IPS-15b (cell line): Measurements from ENCODE around the gene PIAS2.
"Not testable (repeated sequence)": the region's sequence is repeated elsewhere in the genome, so short reads cannot be mapped to it uniquely, and the experiment has no call there.

ENCODE experiments used
- H3K27me3 ChIP-seq: one replicate; pipeline ENCODE4 v1.6.1; 2013; ENCODE audit warnings: low read length; ENCODE audit not compliant: control insufficient read depth, insufficient read depth
- H3K36me3 ChIP-seq: one replicate; pipeline ENCODE4 v1.6.1; 2013; ENCODE audit warnings: low read length; ENCODE audit not compliant: control insufficient read depth, insufficient read depth
- H3K4me1 ChIP-seq: one replicate; pipeline ENCODE4 v1.6.1; 2013; ENCODE audit warnings: mild to moderate bottlenecking, low read length; ENCODE audit not compliant: control insufficient read depth, insufficient read depth
- H3K4me3 ChIP-seq: one replicate; pipeline ENCODE4 v1.5.1; 2013; ENCODE audit warnings: low read depth, low read length
- H3K9ac ChIP-seq: one replicate; pipeline ENCODE4 v1.6.1; 2013; ENCODE audit warnings: low read depth, mild to moderate bottlenecking, low read length
- H3K9me3 ChIP-seq: one replicate; pipeline ENCODE4 v1.6.1; 2013; ENCODE audit warnings: mild to moderate bottlenecking, low read length; ENCODE audit not compliant: control insufficient read depth, insufficient read depth

Gene PIAS2

GRCh38 chr18:46821856-46822711 is 95.2 kb downstream of the PIAS2 start:
- Histone ChIP-seq H3K9me3 (no peaks in the 10 kb centered on the region), H3K36me3 (no peaks in the 10 kb centered on the region), H3K27me3 (no peaks in the 10 kb centered on the region), H3K4me3 (no peak overlapping the region), H3K9ac (no peak overlapping the region), H3K4me1 (no peaks in the 10 kb centered on the region)

- Histone ChIP-seq H3K9me3 (no peaks in the 10 kb centered on the region), H3K36me3 (no peaks in the 10 kb centered on the region), H3K9ac (no peak overlapping the region), H3K4me3 (no peak overlapping the region), H3K27me3 (no peaks in the 10 kb centered on the region), H3K4me1 (no peaks in the 10 kb centered on the region)
Measured at GRCh38 chr18:46820863-46821262, 96.4 kb downstream of the PIAS2 start.

DNA sequence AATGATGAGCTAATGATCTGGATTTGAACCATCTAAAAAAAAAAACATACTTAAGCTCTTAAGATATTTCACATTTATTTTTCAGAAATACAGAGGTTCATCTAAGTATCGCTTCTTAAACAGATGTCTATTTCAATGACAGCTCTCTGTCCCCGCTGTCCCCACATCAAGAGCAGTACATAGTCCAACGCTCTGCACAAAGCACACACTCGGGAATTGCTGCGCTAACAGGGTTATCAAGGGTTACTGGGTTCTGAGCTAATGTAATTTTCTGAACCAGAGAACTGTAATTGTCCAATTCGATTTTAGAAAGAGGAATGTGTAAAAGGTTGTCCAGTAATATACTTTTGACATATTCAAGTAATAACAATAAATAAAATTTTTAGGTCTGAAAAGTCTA is 101.6 kb downstream of the PIAS2 start:
- no peak overlapping the region for H3K4me3 ChIP-seq
- H3K27me3 ChIP-seq, result no peaks in the 10 kb centered on the region
- H3K4me1 ChIP-seq, result peaks cover 6% of the 10 kb centered on the region
- H3K9me3 ChIP-seq, result no peaks in the 10 kb centered on the region
- H3K36me3 ChIP-seq, result no peaks in the 10 kb centered on the region
- H3K9ac ChIP-seq, result no peak overlapping the region

DNA sequence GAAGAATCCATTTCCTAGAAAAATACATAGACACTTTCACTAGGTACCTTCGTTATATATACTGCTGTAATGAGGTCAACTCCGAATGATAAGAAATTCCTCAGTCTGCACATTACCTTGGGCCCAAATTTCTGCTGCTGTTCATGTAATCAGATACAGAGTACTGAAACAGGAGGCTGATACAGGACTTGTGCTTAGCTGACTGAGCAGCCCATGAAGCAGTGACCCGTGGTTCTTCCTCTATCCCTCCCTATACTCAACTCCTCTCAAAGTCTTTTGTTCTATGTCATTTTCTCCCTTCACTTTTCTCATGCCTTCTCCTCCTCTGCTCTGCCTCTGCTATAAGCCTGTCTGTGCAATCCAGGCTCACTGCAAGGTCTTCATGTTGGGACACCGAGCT is 102.9 kb downstream of the PIAS2 start:
- Histone ChIP-seq H3K9ac (no peak overlapping the region), H3K27me3 (no peaks in the 10 kb centered on the region), H3K9me3 (no peaks in the 10 kb centered on the region), H3K36me3 (no peaks in the 10 kb centered on the region), H3K4me1 (peaks cover 7% of the 10 kb centered on the region), H3K4me3 (no peak overlapping the region)

DNA sequence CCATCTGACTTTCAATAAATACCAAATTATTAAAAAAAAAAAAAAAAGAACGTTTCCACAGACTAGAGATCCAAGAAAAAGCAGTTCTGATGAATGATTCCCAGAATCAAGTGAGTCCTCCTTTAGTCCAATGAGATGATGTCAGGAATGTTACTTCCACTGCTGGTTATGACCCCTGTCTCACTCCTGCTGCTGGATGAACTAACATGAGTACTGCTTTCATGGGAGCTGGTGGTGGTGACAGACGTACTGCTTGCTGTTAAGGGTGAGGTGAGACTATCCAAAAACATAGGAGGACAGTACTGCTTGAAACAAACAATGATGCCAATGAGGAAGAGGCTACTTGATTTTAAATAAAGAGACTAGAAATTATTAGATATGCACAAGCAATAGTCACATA is 105.0 kb downstream of the PIAS2 start:
- Histone ChIP-seq H3K4me3 (no peak overlapping the region), H3K9me3 (no peaks in the 10 kb centered on the region), H3K36me3 (no peaks in the 10 kb centered on the region), H3K9ac (no peak overlapping the region), H3K4me1 (peaks cover 7% of the 10 kb centered on the region), H3K27me3 (no peaks in the 10 kb centered on the region)

DNA sequence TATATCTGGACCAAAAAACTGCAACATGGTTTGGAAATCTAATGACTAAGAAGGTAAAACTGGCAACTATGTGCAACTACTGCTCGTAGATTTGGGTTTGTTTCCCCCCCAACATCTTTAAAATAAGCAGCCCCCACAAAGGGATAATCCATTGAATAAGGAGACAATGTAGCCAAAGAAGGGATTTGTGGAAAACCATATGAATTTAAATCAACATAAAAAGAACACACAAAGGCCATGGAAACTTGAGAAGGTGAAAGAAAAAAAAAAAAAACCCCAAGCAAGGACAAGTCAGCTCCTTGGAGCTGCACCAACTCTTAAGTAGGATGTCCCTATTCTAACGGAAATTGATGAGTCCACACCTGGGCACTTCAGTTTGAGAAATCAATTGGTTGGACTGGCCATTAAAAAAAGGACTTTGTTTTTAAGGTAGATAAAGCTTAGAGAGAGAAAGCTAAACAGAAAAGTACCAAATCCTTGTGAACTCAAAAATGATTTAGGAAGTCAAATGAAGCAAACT is 106.8 kb downstream of the PIAS2 start:
- Histone ChIP-seq H3K4me1 (peaks cover 7% of the 10 kb centered on the region), H3K4me3 (no peak overlapping the region), H3K9me3 (no peaks in the 10 kb centered on the region), H3K36me3 (no peaks in the 10 kb centered on the region), H3K9ac (no peak overlapping the region), H3K27me3 (no peaks in the 10 kb centered on the region)

- Histone ChIP-seq H3K4me1 (peaks cover 7% of the 10 kb centered on the region), H3K9me3 (no peaks in the 10 kb centered on the region), H3K9ac (no peak overlapping the region), H3K36me3 (no peaks in the 10 kb centered on the region), H3K27me3 (no peaks in the 10 kb centered on the region), H3K4me3 (no peak overlapping the region)
Measured at GRCh38 chr18:46809145-46809544, 108.2 kb downstream of the PIAS2 start.

DNA sequence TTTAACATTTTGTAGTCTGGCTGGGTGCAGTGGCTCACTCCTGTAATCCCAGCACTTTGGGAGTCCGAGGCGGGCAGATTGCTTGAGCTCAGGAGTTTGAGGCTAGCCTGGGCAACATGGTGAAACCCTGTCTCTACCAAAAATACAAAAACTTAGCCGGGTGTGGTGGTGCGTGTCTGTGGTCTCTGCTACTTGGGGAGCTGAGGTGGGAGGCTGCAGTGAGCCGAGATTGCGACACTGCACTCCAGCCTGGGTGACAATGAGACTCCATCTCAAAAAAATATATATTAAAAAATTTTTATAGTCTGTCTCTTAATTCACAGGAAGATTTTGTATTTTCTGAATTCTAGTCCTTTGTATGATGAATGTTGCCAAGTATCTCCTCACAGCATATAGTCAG is 121.4 kb downstream of the PIAS2 start:
- not testable (repeated sequence) for H3K4me1 ChIP-seq, H3K27me3 ChIP-seq, H3K36me3 ChIP-seq, H3K9ac ChIP-seq, H3K4me3 ChIP-seq, H3K9me3 ChIP-seq

- Histone ChIP-seq H3K9ac (no peak overlapping the region), H3K4me1 (no peaks in the 10 kb centered on the region), H3K36me3 (no peaks in the 10 kb centered on the region), H3K9me3 (peaks cover 4% of the 10 kb centered on the region), H3K27me3 (no peaks in the 10 kb centered on the region), H3K4me3 (no peak overlapping the region)
Measured at GRCh38 chr18:46794607-46795006, 122.7 kb downstream of the PIAS2 start.

DNA sequence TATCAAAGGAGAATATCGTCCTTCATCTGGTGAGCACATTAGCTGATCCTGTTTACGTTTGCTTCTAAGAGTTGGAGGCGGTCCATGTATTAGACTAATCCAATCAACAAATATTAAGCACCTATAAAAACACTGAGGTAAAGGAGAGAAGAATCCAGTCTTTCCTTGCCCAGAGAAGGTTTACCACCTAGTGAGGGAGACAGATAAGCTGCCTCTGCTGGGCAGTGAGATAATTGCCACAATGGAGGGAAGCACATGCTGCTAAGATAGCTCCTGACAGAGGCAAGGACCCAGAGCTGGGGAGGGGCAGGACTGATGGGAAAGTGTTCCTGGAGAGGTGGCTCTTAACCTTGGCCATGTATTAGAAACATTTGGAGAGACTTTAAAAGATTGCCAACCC is 123.7 kb downstream of the PIAS2 start:
- Histone ChIP-seq H3K27me3 (no peaks in the 10 kb centered on the region), H3K9ac (no peak overlapping the region), H3K36me3 (no peaks in the 10 kb centered on the region), H3K9me3 (peaks cover 4% of the 10 kb centered on the region), H3K4me3 (no peak overlapping the region), H3K4me1 (no peaks in the 10 kb centered on the region)

GRCh38 chr18:46789088-46789487 is 128.2 kb downstream of the PIAS2 start:
- H3K4me3 ChIP-seq, result no peak overlapping the region
- H3K27me3 ChIP-seq, result no peaks in the 10 kb centered on the region
- no peaks in the 10 kb centered on the region for H3K4me1 ChIP-seq
- no peaks in the 10 kb centered on the region for H3K36me3 ChIP-seq
- no peak overlapping the region for H3K9ac ChIP-seq
- peaks cover 4% of the 10 kb centered on the region for H3K9me3 ChIP-seq

GRCh38 chr18:46787674-46788073 is 129.6 kb downstream of the PIAS2 start:
- no peaks in the 10 kb centered on the region for H3K27me3 ChIP-seq
- H3K36me3 ChIP-seq, result no peaks in the 10 kb centered on the region
- H3K4me3 ChIP-seq, result no peak overlapping the region
- no peak overlapping the region for H3K9ac ChIP-seq
- peaks cover 4% of the 10 kb centered on the region for H3K9me3 ChIP-seq
- no peaks in the 10 kb centered on the region for H3K4me1 ChIP-seq
